Activated CD4-positive, CD25-positive, alpha-beta regulatory T cell treated with anti-CD3 and anti-CD28 coated beads, Interleukin-2, amount 50 U/mL, for 16 hours (primary cell): ENCODE data around the gene UBASH3B.

Experiments used
- DNase-seq: peaks from one replicate; pipeline ENCODE4 v3.0.0-alpha.2; 2020; ENCODE audit warnings: low read depth, low spot score

UBASH3B gene

GRCh38 chr11:122754553-122755322, 99.2 kb downstream of the UBASH3B start:
- DNase-seq, result no peak

- no peak for DNase-seq
Measured at GRCh38 chr11:122755409-122755808, 99.9 kb downstream of the UBASH3B start.

DNA sequence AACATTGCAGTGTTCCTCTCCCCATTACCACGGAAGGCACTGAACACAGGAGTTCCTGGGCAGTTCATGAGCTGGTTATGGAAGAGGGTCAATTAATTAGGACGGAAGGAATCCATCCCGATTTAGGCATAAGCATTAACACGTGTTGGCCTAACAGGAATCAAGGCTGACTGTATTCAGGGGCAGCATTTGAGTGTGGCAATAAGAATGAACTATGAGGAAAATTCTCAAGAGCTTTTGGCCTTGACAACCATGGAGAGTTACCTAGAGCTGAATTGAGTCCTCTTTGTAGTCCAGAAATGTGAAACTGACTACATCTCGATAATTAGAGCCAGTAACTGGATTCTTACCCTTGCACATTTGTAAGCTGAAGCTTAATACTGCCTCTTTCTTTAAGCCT, 100.4 kb downstream of the UBASH3B start:
- DNase-seq, result no peak

DNA sequence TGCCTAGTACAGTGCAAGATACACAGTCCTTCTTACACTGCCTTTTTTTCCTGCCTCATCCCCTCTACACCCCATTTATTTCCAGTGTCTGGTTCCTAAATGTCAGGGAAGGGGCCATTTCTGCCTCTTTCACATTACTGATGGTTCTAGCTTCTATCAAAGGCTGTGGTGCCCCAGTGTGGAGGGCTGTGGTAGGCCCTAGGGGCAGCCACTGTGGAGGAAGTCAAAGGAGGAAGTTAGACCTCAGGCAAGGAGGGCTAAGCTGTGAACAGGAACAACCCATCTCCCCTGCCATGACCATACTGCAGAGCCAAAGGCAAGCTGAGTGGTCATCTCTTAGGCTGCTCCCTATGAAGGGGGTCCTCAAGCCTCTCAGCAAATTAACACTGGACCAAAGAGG, 100.9 kb downstream of the UBASH3B start:
- no peak for DNase-seq

GRCh38 chr11:122757201-122757600, 101.7 kb downstream of the UBASH3B start:
- DNase-seq, result no peak

GRCh38 chr11:122758339-122758738, 102.8 kb downstream of the UBASH3B start:
- DNase-seq, result no peak

- no peak for DNase-seq
Measured at GRCh38 chr11:122758974-122759373, 103.5 kb downstream of the UBASH3B start.

DNA sequence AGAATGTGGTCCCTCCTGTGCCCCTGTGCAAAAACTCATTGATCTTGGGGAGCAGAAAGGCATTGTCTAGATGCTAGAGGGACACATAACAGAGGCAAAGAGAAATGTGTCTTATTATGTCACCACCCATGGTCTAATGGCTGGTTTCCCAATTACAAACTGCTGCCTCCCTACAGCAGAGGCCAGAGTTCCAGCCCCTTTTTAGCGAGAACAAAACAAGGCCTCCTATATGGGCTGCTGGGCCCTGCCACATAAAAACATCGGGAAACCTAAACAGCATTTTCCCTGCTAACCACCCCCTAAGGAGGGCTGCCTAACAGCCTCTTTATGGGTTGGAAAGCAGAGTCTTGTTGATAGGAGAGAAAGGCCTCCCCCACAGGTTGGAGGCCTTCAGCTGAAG, 107.6 kb downstream of the UBASH3B start:
- DNase-seq, result no peak

GRCh38 chr11:122764371-122765090, 109.0 kb downstream of the UBASH3B start:
- no peak for DNase-seq

DNA sequence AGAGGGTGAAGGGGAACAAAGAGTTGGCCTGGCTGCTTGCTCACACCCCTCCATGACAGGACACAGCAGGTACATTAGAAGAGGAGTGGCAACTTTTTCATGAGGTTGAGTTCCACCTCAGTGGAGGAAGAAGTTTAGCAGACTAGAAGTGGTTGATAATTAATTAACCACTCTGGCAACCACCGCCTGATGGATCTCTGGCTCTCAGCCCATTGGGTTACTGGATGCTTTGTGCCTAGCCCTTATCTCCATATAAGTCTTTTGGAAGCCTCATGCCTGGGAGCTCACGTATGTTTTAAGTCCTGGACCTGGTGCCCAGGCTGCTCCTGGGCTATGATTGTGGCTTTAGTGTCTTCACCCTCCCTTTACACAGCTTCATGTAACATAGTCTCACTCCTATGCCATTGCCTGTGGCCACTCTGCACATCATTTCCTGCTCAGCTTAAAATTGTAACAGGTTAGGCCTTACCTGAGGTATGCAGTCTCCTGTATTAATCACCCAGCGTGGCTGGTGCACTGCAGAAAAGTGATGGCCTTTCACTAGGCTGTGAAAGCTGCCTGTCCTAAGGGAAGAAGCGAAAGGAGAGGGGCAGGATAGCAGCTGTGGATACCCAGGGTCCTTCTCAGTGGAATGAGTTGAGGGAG, 110.1 kb downstream of the UBASH3B start:
- no peak for DNase-seq

DNA sequence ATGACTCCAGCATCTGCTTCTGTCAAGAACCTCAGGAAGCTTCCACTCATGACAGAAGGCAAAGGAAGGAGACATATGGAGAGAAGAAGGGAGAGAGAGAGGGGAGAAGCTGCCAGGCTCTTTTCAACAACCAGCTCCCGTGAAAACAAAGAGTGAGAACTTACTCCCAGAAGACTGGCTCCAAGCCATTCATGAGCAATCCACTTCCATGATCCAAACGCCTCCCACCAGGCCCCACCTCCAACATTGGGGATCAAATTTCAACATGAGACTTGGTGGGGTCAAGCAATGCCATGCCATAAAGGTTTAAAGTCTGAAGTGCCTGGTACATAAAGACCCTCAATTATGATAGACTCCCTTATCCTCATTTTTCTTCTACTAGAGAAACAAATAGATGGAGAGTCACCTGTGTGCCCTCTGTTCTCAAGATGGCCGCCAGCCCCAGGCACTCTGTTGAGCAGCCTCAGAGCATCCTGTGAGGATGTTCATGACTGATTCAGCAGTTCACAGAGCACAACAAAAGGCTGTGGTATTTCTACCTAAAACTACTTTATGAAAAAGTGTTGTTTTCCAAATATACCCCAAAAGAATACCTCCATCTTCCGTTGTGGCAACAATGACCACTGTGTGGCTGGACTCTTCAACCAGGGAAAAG, 113.7 kb downstream of the UBASH3B start:
- no peak for DNase-seq

- no peak for DNase-seq
Measured at GRCh38 chr11:122772945-122773344, 117.4 kb downstream of the UBASH3B start.

GRCh38 chr11:122773781-122774266, 118.3 kb downstream of the UBASH3B start:
- no peak for DNase-seq

GRCh38 chr11:122775675-122776271, 120.3 kb downstream of the UBASH3B start:
- DNase-seq, result no peak

GRCh38 chr11:122776546-122776945, 121.0 kb downstream of the UBASH3B start:
- DNase-seq, result no peak

DNA sequence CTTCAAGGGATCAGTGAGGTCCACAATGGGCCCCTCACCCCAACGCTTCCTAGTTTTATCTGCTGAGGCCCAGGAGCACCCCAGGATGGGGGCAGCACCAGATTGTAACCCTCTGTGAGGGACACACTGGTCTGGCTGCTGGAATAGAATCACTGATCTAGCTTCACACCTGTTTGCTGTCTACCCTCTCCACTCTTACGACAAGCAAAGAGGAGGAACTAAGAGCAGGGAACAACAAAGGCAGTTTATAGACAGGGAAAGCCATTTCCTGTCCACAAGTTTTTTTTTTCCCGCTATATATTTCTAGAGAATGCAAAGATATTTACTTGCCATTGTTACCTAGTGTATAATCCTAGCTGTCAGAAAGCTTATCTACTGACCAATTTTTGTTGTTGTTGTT, 121.8 kb downstream of the UBASH3B start:
- DNase-seq, result no peak

DNA sequence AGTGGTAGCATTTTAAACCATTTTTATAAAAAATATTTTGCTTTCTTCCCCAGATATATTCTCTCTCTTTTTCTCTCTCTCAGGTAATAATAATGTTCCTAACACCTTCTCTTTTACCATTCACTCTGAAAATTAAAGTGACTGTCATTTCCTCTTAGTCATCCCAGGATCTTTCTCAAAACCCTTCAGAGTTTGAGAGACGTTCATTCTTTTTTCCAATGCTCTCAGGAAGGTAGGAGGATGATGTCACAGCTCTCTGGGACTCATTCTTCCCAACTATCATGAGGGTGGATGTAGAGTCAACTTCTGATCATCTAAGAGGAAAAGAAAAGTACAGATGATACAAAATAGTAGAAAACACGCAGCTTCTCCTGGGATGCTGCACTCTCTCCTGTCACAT, 122.6 kb downstream of the UBASH3B start:
- no peak for DNase-seq

DNA sequence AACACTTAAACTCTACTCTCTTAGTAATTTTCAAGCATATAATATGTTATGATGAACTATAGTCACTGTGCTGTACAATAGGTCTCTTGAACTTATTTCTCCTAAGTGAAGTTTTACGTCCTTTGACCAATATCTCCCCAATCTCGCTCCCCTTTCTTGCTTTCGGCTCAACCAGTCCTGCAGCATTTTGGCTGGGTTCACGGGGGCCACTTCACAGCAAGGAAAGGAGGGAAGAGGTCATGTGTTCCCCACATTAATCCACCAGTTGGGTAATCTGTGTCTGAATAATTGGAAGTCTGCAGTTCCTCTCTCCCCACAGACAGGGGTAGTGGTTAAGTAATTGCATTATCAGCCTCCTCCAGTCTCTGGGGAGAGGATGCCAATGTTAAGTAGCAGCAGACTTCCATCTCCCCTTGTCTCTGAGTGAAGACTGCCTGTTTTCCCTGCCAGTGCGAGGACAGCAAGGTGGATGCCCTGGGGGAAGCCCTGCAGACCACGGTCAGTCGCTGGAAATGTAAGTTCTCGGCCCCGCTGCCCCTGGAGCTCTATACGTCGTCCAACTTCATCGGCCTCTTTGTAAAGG, 123.6 kb downstream of the UBASH3B start:
- no peak for DNase-seq

DNA sequence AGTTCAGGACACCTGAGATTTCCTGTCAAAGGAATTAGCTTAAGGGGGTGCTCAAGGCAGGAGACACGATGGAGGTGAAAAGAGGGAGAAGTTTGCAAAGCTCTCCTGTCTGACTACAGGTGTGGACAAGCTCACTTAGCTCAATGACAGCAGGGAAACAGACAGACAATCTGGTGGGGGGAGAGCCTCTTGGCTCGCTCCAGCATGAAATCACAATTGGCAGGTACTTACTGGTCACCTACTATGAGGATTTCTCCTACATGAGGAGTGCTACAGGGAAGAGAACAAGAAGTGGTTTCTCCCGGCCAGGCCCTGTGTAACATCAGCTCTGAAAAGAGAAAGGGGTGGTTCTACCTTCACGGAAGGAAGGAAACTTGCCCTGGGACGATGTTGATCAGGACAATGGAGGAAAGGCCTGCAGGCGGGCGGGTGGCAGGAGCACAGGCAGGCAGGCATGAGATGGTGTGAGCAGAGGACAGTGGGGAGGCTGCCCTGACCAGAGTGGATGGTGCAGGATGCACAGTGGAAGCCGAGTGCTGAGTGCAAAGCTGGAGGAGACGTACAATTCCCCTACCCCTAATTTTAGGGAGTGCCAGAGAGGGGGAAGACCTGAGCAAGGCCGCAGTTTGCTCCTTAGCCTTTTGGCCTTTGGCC, 124.9 kb downstream of the UBASH3B start:
- no peak for DNase-seq

GRCh38 chr11:122781378-122782195, 126.1 kb downstream of the UBASH3B start:
- DNase-seq, result peak; percentile 59
